KBM-7 (cell line): ENCODE measurements around the gene NOS3.
"Not testable (repeated sequence)": the region's sequence is repeated elsewhere in the genome, so short reads cannot be mapped to it uniquely, and the experiment has no call there.

Experiments used
- DNase-seq: peaks from one replicate; pipeline ENCODE4 v3.0.0-alpha.2; 2015
- in situ Hi-C: fragments of 300-500 bp; cut with MboI; formaldehyde crosslinking; loops from 2 replicates; pipeline ENCODE4 v1.14.3; 2020; ENCODE audit warnings: low sequenced_read_pairs, low pct_unique_long_range_greater_than_20kb, mixed read lengths

NOS3 gene

DNA sequence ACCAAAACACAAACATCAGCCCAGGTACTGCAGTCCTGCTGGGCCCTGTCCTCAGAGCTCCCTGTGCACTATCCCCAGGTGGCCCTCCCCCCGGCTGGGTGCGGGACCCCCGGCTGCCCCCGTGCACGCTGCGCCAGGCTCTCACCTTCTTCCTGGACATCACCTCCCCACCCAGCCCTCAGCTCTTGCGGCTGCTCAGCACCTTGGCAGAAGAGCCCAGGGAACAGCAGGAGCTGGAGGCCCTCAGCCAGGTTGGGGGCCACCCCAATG, 19.2 kb downstream of the NOS3 start:
- DNase-seq: no peak
- in situ Hi-C loops: no loop called here

DNA sequence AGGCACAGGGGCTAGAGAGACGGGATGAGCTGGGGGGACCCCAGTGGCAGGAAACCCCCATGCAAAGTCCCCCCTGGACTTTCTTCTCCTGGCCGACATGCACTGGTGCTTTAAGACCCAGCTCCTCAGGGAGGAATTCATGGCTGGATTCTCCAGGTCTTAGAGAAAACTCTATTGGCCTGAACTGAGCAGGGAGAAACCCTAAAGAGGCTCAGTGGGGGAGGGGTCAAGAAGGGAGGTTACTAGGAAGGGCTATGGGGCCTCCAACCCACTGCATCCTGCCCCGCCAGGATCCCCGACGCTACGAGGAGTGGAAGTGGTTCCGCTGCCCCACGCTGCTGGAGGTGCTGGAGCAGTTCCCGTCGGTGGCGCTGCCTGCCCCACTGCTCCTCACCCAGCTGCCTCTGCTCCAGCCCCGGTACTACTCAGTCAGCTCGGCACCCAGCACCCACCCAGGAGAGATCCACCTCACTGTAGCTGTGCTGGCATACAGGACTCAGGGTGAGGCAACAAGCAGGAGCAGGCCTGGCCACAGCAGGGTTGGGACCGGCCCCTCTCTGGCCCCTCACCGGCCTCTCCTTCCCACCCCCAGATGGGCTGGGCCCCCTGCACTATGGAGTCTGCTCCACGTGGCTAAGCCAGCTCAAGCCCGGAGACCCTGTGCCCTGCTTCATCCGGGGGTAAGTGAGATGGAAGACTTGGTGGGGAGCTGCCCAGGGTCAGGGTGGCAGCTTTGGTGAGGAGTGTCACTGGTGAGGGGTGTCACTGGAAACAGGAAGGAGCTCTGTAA, 19.7 kb downstream of the NOS3 start:
- in situ Hi-C loops: no loop called here
- DNase-seq: no peak

DNA sequence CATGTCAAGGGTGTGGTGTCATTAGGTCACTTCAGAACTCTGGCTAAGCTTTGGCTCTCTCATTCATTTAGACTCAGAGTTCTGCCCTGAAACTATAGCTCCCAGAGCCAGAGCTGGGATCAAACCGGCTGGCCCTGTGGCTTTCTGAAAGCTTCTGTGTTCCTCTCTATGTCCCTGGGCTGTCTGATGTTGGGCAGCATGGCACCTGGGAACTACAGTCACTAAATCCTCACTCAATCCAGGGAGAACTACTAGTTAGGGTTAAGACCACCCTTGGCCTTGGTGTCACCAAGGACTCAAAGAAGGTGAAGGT, 20.2 kb downstream of the NOS3 start:
- in situ Hi-C loops: no loop called here
- no peak for DNase-seq

DNA sequence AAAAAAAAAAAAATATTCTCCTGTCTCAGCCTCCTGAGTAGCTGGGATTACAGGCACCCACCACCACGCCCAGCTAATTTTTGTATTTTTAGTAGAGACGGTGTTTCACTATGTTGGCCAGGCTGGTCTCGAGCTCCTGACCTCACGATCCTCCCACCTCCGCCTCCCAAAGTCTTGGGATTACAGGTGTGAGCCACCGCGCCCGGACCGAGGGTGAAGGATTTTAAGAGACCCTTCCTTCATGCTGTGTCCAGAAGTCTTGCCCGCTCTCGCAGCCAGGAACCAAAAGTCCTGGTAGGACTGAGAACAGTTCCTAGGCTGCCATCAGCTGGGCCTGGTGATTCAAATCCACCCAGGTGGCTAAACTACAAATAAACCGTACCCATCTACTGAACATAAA, 20.8 kb downstream of the NOS3 start:
- in situ Hi-C loops, DNase-seq: not testable (repeated sequence)

DNA sequence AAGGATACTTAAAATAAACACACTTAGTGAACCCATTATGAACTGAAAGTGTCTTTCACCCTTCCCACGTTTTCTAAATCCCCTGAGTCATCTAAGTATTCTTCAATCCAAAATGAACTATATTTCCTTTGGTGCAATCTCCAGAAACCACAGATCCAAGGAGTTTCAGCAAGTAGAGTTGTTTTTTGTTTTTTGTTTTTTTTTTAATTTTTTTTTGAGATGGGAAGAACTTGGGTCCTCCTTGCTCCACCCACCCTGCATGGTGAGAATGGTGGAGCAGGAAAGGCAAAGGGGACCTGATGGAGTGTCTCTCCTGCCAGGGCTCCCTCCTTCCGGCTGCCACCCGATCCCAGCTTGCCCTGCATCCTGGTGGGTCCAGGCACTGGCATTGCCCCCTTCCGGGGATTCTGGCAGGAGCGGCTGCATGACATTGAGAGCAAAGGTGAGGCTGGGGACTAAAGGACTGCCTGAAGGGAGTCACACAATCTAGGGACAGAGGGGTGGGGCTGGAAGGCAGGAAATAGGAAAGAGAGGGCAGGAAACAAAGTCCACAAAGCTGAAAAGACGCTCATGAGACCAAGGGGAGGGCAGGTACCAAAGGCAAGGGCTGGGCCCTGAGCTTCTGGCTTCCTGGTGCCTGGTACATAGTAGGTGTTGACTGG, 21.3 kb downstream of the NOS3 start:
- in situ Hi-C loops: no loop called here
- DNase-seq: no peak

DNA sequence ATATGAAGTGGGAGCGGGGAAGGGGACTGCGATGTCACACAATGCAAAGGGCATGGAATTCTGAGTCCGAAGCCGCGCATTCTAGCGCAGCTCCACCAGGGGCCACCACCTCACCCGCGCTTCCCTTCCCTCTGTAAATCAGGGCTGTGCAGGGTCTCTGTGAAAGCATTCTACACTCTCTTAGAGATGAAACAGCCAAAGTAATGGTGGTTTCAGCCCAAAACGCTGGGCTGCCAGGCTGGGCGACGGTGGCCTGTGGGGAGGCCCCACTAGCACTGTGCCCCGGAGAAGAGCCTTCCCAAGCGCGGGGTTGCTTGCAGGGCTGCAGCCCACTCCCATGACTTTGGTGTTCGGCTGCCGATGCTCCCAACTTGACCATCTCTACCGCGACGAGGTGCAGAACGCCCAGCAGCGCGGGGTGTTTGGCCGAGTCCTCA, 22.1 kb downstream of the NOS3 start:
- in situ Hi-C loops: no loop called here
- no peak for DNase-seq

DNA sequence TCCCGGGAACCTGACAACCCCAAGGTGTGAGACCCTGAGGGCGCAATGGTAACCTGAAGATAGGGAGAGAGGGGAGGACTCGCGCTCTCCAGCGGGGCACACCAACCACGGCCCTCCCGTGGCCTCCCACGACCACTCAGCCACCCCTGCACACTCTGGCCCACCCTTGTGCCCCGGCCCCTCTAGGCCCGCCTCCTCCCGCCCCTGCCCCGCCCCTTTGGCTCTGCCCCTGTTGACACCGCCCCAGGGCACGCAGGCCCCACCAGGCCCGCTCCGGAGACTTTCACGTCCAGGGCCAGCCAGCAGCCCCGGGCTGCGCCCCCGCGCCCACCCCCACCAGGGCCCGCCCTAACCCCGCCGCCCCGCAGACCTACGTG, 22.5 kb downstream of the NOS3 start:
- DNase-seq: no peak
- in situ Hi-C loops: no loop called here

DNA sequence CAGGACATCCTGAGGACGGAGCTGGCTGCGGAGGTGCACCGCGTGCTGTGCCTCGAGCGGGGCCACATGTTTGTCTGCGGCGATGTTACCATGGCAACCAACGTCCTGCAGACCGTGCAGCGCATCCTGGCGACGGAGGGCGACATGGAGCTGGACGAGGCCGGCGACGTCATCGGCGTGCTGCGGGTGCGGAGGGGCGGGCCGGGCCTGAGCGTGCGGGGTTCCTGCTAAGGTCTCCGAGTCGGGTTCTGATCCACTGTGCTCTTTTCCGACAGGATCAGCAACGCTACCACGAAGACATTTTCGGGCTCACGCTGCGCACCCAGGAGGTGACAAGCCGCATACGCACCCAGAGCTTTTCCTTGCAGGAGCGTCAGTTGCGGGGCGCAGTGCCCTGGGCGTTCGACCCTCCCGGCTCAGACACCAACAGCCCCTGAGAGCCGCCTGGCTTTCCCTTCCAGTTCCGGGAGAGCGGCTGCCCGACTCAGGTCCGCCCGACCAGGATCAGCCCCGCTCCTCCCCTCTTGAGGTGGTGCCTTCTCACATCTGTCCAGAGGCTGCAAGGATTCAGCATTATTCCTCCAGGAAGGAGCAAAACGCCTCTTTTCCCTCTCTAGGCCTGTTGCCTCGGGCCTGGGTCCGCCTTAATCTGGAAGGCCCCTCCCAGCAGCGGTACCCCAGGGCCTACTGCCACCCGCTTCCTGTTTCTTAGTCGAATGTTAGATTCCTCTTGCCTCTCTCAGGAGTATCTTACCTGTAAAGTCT, 23.1 kb downstream of the NOS3 start:
- no peak for DNase-seq

DNA sequence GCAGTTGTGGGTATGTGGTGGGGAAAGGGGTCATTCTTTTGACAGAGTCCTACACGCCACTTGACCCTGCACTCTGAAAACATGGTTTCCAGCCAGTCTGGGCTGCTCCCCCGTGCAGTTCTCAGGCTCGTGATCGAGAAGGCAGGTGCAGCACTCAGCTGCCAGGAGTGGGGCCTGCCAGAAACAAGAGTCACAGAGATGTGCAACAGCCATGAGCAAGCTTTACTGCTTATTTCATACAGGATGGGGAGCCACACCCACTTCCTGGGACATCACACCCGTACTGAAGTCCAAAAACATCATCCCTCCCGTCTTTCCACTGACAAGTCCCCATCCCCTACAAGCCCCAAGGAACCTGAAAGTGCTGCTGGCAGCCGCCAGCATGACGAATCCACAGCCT, 24.1 kb downstream of the NOS3 start:
- in situ Hi-C loops: no loop called here

More for the DNA sequence above, 23.1 kb downstream of the NOS3 start:
- in situ Hi-C loops: no loop called here

DNA sequence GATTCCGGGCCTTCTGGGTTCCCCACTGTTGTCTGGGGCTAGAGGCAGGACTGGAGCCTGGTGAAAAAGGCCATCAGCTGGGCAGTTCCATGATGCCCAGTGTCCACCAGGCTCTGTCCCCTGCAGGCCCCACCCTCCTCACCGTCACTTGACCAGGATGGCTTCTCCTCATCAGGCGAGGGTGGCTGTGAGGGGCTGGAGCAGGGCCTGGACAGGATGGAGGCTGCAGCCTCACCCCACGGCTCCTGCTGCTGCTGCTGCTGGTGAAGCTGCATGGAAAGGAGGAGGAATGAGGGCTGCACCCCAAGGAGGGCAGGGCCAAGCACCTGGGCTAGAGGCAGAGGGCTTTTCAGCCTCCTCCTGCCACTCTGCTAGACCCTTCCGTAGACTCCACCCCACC, 25.1 kb downstream of the NOS3 start:
- in situ Hi-C loops: no loop called here
- DNase-seq: no peak

More for the DNA sequence above, 24.1 kb downstream of the NOS3 start:
- no peak for DNase-seq

DNA sequence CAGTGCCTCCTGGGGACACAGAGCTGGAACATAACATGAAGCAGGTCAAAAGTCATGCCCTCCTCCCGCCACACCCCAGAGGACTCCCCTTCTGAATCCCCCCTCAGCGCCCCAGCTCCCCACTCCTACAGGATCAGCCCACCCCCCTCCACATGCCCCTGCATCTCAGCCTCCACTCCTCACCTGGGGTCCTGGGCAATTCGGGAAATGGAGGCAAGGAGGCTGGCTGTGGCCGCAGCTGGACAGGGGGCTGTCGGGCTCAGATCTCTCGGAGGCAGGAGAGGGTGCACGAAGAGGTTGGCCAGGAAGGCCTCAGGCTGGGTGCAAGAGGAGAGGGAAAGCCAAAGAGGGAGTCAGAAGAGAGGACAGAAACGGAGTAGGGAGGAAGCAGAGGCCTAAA, 25.7 kb downstream of the NOS3 start:
- DNase-seq: no peak
- in situ Hi-C loops: no loop called here

DNA sequence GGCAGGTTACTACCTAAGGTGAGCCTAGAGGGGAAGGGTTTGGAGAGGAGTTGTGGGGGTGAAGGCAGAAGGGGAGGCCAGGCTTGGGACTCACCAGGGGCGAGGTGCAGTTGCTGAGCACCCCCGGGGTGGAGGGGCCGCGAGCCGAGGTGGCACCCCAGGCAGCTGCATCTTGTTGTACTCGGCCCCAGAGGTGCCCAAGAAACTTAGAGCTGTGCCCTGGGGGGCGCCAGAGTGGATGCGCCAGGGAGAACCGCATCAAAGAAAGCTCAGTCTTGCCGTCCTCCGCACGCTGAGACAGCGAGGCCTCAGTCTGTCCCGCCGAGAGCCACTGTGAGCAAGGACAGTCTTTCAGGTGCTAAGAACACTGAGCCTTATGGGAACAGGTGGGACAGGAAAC, 26.1 kb downstream of the NOS3 start:
- in situ Hi-C loops: no loop called here
- DNase-seq: no peak

DNA sequence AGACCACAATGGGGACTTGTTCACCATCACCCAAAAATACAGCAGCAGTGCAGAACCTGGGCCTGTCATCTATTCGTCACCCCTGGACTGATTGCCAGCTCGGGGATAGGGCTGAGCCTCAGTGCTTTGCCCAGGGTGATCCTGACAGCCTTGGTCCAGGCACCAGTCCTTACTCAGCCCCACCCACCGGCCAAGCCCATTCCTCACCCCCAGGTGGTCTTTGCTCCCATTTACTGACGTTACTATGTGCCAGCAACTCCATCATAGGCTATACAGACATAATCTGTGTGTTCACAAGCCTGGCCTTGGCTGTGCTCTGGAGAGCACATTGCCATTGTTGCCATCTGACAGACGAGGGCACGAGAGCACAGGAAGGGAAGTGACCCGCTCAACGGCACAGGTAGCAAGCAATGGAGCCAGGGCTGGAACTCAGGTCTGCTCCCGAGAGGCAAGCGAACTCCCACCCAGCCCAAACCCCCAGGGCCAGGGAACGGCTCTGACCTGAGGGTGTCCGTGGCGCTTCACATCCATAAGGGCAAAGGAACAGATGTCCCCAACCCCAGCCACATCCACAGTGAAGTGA, 26.6 kb downstream of the NOS3 start:
- in situ Hi-C loops: no loop called here
- DNase-seq: no peak

DNA sequence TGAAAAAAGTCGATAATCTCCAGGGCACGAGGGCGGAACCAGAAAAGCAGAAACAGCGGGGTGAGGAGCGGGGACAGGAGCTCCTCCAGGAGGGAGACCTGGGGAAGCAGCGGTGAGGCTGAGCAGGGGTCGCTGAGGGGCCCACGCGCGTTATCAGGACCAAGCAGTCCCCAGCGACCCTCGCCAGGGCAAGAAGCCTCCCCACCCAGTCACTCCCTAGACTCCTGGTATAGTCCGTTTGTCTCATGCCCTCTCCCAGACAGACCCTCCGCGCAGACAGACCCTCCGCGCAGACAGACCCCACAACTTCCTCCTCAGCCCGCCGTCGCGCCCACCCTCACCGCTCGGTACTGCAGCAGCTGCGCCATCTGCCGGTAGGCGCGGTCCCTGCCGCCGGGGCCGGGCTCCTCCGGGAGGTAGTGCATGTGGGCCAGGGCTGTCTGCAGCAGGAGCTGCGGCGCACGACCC, 27.2 kb downstream of the NOS3 start:
- in situ Hi-C loops: no loop called here
- DNase-seq: peak; percentile 86

DNA sequence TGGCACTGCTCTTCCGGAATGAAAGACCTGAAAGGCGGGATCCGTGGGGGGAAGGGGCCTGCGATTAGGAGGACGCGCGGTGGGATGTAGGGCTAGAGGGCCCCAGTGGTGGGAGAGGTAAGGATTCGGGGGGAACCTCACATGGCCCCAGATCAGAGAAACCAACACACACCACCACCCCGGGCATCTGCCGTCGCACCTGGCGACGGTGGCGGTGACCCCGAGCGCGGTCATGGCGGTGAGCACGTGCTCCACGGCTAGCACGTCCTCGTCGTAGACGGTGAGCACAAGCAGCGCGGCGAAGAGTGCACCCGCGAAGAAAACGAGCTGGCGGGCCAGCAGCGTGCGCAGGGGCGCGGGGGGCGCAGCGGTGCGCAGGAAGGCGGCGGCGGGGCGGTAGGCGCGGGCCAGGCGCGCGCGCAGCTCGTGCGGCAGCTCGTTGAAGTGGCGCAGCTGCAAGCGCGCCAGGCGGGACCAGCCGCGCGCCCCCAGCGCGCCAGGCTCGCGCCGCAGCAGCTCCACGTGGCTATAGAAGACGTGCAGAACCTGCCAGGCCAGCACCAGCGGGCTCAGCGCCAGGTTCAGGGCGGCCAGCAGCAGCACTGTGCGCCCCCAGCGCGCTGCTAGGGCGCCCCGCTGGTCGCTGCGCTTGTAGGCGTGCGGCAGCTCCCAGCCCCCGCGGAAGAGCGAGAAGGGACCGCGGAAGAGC, 27.8 kb downstream of the NOS3 start:
- no peak for DNase-seq

DNA sequence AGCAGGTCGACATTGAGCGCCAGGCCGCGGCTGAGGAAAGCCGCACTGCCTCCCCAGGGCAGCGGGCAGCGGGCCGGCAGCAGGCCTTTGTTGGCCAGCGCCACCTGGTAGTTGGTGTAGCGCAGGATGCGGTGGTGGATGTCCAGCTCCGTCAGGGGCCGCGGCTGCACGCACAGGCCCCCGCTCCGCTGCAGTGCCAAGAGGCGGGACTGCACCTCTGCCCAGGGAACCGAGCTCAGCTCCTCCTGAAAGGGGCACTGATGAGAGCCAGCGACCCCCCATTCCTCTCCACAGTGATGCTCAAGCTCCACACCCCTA, 28.3 kb downstream of the NOS3 start:
- no peak for DNase-seq
- in situ Hi-C loops: no loop called here

More for the DNA sequence above, 27.8 kb downstream of the NOS3 start:
- in situ Hi-C loops: no loop called here

DNA sequence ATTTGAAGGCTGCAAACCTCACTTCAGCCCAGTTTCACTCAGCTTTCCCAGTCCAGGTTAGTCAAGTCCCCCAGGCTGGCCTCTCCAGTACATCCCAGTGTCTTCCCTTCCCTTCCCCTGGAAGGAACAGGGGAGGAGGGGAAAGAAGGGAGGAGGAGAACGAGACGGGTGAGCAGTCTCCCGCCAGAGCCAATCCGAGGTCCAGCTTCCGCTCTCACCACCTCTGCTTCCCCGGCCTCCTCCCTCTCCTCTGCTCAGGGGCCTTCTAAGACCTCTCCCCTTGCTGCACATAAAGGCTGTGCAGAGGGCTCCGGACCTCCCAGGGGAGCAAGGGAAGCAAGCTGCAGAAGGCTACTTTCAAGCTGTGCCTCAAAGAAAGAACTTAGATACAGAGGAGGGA, 29.4 kb downstream of the NOS3 start:
- in situ Hi-C loops: no loop called here
- no peak for DNase-seq

DNA sequence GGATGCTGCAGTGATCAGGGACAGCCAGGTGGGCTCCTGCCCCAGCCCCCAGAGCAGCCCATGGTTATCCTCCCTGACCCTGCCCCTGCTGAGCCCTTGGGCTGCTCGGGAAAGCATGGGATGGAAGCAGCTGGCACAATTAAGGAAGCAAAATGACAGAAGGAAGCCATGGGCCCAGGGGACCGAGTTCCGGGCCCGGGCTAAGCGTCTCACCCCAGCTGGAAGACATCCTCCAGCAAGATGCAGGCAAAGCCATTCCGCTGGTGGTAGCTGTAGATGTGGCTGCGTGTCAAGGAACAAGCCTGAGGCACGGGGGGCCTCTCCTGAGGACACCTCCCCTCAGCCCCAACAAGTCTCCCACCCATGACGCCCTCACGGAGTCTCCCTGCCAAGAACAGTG, 32.4 kb downstream of the NOS3 start:
- in situ Hi-C loops: no loop called here
- no peak for DNase-seq

DNA sequence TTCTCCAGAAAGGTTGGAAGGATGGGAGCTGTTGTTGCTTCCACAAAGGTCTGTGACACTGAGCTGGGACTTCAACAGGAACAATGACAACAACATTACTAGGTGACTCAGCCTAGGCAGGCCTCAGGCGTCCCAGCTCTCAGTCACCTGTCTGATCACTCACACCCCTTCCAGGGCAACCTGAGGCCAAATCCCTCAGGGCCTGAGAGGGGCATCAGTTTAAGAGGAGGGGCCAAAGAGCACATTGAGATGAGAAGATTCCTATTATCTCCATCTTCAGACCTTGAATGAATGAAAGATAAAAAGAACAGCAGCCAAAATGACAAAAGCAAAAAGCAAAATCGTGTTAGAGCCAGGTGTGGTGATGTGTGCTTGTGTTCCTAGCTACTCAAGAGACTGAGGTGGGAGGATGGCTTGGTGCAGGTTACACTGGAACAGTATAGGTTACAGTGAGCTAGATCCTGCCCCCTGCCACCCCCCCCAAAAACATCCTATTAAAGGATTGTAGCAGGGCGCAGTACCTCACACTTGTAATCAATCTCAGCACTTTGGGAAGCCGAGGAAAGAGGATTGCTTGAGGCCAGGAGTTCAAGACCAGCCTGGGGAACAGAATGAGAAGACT, 33.7 kb downstream of the NOS3 start, which contains the start of gene ATG9B:
Gene ATG9B (minus strand): TSS at position 60 of the 622 bp plus-strand sequence. CDS start 71 bp downstream, outside the sequence.
- in situ Hi-C loops: no loop called here
- DNase-seq: no peak
